Stimulated activated CD4-positive, alpha-beta T cell treated with anti-CD3 and anti-CD28 coated beads, Interleukin-1b, Interleukin-23, amount 100 ng/mL, for 4 hours (primary cell): ENCODE results near the gene MBLAC1.

Experiments used
- DNase-seq, 2 donors: peaks; one replicate each; pipeline ENCODE4 v3.0.0-alpha.2; 2020; ENCODE audit warnings: low read depth in 2 of 2

The MBLAC1 gene

DNA sequence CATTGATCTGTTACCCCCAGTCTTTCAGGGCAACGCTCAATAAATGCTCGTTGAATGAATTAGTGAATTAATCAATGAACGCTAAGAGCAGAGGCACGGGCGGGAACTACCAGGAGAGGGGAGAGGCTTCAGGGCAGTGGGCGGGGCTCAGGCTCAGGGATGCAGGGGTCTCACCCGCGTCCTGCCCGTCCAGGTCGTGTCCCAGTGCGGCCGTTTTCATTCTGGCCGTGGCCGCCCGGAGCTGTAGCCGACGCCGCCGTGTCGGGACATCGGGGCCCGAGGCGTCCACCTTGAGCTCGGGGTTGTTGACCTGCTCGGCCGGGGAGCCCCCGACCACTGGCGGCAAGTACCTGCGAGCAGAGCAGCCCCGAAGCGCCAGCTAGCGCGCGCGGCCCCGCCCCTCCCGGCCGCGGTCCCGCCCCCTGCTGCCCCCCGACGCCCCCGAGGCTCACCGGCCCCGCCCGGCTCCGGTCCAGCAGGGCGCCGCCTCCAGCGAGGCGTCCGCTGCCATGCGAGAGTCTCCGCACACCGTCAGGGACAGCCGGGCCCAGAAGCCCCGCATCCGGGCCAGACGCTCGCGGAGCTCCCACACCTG is 44.4 kb downstream of the MBLAC1 start:
- no peak for DNase-seq

DNA sequence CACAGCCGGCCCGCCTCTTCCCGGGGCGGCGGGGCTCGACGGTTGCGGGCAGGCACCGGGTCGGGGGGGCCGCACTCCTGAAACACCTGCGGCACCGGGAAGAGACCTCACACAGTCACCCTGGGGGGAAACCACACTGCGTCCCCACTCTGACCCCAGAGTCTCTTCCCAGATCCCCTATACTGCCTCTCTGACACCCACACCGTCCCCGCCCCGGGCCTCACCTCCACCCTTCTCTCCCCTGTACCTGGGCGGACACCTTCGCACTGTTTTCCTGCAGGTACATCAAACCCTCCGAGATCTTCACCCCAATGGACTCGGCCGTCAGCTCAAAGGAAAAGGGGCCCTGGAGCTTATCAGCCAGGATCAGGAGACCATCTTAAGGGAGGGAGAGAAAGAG is 45.1 kb downstream of the MBLAC1 start:
- no peak for DNase-seq

GRCh38 chr7:100173806-100174495 is 47.2 kb downstream of the MBLAC1 start:
- no peak for DNase-seq

- DNase-seq, result no peak
These were observed 47.8 kb downstream of the MBLAC1 start for GRCh38 chr7:100174582-100174981.

- no peak for DNase-seq
These were observed 48.6 kb downstream of the MBLAC1 start for GRCh38 chr7:100175296-100175935.

GRCh38 chr7:100176096-100177044 is 49.6 kb downstream of the MBLAC1 start:
- no peak for DNase-seq

DNA sequence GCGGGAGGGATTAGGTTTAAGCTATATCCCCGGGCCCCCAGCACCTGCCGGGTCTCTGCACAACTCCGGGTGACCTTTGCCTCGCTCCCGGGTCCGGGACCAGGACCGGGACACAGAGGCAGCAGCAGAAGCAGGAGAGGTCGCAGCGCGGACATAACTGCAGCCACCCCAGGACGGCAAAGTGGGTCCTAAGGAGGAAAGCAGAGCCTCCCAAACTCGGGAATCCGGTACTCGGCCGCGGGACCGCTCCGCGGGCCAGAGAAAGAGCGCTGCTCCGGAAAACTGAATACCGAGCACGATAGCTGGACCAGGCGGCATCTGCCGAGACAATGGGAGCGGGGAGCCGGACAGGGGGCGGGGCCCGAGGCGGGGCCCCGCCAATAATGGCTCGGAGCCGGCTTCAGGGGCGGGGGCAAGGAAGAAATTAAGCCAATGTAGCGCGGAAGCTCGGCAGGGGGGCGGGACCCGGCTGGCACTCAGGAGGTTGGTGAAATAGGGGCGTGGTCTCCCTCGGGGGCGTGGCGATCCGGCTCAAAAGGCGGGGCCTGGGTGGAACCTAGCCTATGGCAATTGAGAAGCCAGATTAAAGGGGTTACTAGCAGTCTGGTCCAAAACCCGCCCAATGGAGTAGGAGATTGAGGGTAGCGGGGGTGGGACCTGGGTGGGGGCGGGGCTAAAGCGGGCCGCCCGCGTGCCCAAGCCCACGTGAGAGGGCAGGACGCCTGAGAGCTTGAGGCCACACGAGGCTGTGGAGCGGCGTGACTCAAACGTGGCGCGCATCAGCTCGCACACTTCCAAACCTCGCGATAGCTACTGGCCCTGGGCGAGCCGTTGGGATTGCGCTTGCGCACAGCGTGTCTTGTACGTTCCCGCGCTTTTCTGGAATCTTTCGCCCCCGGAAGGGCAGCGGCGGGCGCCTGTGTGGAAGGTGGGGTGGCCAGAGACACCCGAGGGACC is 50.6 kb downstream of the MBLAC1 start, which contains the start of the genes GPC2 and STAG3:
Gene GPC2, minus strand, starts transcription at position 337 of the 957 bp plus-strand sequence. Its CDS starts 182 bp downstream, at position 155.
Gene STAG3, plus strand, starts transcription at position 874 of the 957 bp plus-strand sequence. CDS start 2,639 bp downstream, outside the sequence.
- DNase-seq, result peak; percentile 98 to 99
